HG02588 (cell line): ENCODE results near the gene UBE2G1.
"Not testable (repeated sequence)": the region's sequence is repeated elsewhere in the genome, so short reads cannot be mapped to it uniquely, and the experiment has no call there.

Source experiments
- ATAC-seq: cut with Tn5 transposase; IDR thresholded peaks from one replicate; pipeline ENCODE4 v1.9.1; 2021; ENCODE audit warnings: mild to moderate bottlenecking, moderate library complexity; ENCODE audit not compliant: unreplicated experiment

Gene UBE2G1

GRCh38 chr17:4375796-4376440 is 9.4 kb upstream of the UBE2G1 start:
- ATAC-seq = not testable (repeated sequence)

GRCh38 chr17:4375039-4375748 is 8.7 kb upstream of the UBE2G1 start:
- ATAC-seq = peak; percentile 82

- no peak for ATAC-seq
These were observed 3.2 kb upstream of the UBE2G1 start for GRCh38 chr17:4369557-4370230.

GRCh38 chr17:4368341-4368740 is 1.9 kb upstream of the UBE2G1 start:
- no peak for ATAC-seq

- ATAC-seq = not testable (repeated sequence)
These were observed 702 bp upstream of the UBE2G1 start for GRCh38 chr17:4367177-4367576.

- peak; percentile 21 for ATAC-seq
These were observed 698 bp downstream of the UBE2G1 start for GRCh38 chr17:4365628-4366326.

- peak; percentile 40 for ATAC-seq
These were observed 1.3 kb downstream of the UBE2G1 start for GRCh38 chr17:4365103-4365627.

GRCh38 chr17:4364622-4365041 is 1.8 kb downstream of the UBE2G1 start:
- no peak for ATAC-seq

GRCh38 chr17:4362141-4362540 is 4.3 kb downstream of the UBE2G1 start:
- ATAC-seq = no peak

GRCh38 chr17:4358154-4358553 is 8.3 kb downstream of the UBE2G1 start:
- no peak for ATAC-seq

- ATAC-seq = no peak
These were observed 8.8 kb downstream of the UBE2G1 start for GRCh38 chr17:4357671-4358070.

GRCh38 chr17:4357030-4357628 is 9.3 kb downstream of the UBE2G1 start:
- ATAC-seq = no peak

- ATAC-seq = no peak
These were observed 11.5 kb downstream of the UBE2G1 start for GRCh38 chr17:4354862-4355514.

GRCh38 chr17:4354206-4354605 is 12.3 kb downstream of the UBE2G1 start:
- no peak for ATAC-seq

- not testable (repeated sequence) for ATAC-seq
These were observed 16.3 kb downstream of the UBE2G1 start for GRCh38 chr17:4350214-4350613.

- no peak for ATAC-seq
These were observed 20.8 kb downstream of the UBE2G1 start for GRCh38 chr17:4345581-4346252.

GRCh38 chr17:4344926-4345325 is 21.5 kb downstream of the UBE2G1 start:
- ATAC-seq = no peak

GRCh38 chr17:4342535-4342934 is 23.9 kb downstream of the UBE2G1 start:
- no peak for ATAC-seq

GRCh38 chr17:4341616-4341977 is 24.9 kb downstream of the UBE2G1 start:
- no peak for ATAC-seq
